ENCODE measurements around the gene FAT1.

GRCh38 chr4:186764457-186764856, 40.8 kb upstream of the FAT1 start:
- TF ChIP-seq CTCF (IDR thresholded peaks at IDR 0.05) (no peak), POLR2A (IDR thresholded peaks at IDR 0.05) (no peak)

All from right lobe of liver (tissue), 4 donors.